Thoracic aorta (tissue), 2 donors: ENCODE results near the gene EEFSEC. TPM values are rescaled to one million over a fixed set of nuclear protein-coding genes. Genes with fewer than 3 reads are reported as not detected.

Experiments
- ATAC-seq: fragments of 150-250 bp; one replicate; pipeline ENCODE4 v1.8.0; 2017; ENCODE audit warnings: low read depth; ENCODE audit not compliant: insufficient number of reproducible peaks, low FRiP score
- DNase-seq: peaks from one replicate; pipeline ENCODE4 v3.0.0-alpha.2; 2020; ENCODE audit warnings: low spot score
- H3K27ac ChIP-seq, 2 donors: fragments of 200-600 bp; sonication (generic); 1 replicate in 1 of 2; 2 replicates in 1 of 2; pipeline ENCODE4 v1.5.1; 2016; ENCODE audit warnings: mild to moderate bottlenecking in 2 of 2, moderate library complexity in 2 of 2
- H3K27me3 ChIP-seq: fragments of 200-600 bp; sonication (generic); replicated peaks from 2 replicates; pipeline ENCODE4 v1.6.0; 2016; ENCODE audit warnings: mild to moderate bottlenecking; ENCODE audit not compliant: insufficient read depth
- H3K36me3 ChIP-seq: fragments of 200-600 bp; sonication (generic); one replicate; pipeline ENCODE4 v1.5.1; 2016
- H3K4me1 ChIP-seq, 2 donors: fragments of 200-600 bp; sonication (generic); 1 replicate in 1 of 2; 2 replicates in 1 of 2; pipeline versions ENCODE4 v1.5.1 to v1.6.0; 2016; ENCODE audit warnings: low read depth in 2 of 2, mild to moderate bottlenecking in 1 of 2; ENCODE audit not compliant: control insufficient read depth in 1 of 2
- H3K4me3 ChIP-seq: fragments of 200-600 bp; sonication (generic); 2 replicates; pipeline ENCODE4 v1.5.1; 2016; ENCODE audit warnings: mild to moderate bottlenecking
- H3K9me3 ChIP-seq: fragments of 200-600 bp; sonication (generic); 2 replicates; pipeline ENCODE4 v1.5.1; 2016
- CTCF ChIP-seq: fragments of 200-600 bp; sonication (generic); IDR thresholded peaks from one replicate; pipeline ENCODE4 v1.5.1; 2019; ENCODE audit warnings: antibody characterized with exemption
- total RNA-seq, 2 donors: library from RNA; depleted of rRNA; stranded (reverse); fragments of >200 nt; gene quantifications; one replicate each; pipeline versions ENCODE4 v1.1.0 to v1.2.3, GENCODE V29; 2016

EEFSEC gene
- total RNA-seq, 2 donors from 2014 or later = 16.1 to 17.5 TPM

- TF ChIP-seq CTCF = no peak
- no peak for ATAC-seq
- Histone ChIP-seq H3K4me3 (no peak overlapping the region), H3K4me1 (no peaks in the 10 kb centered on the region), H3K9me3 (no peaks in the 10 kb centered on the region), H3K27me3 (no peaks in the 10 kb centered on the region), H3K27ac (no peak overlapping the region), H3K36me3 (no peaks in the 10 kb centered on the region)
- DNase-seq = no peak
These were observed 303.8 kb downstream of the EEFSEC start for GRCh38 chr3:128456776-128457715.

GRCh38 chr3:128457937-128458336, 304.7 kb downstream of the EEFSEC start:
- ATAC-seq = no peak
- H3K36me3 ChIP-seq = no peaks in the 10 kb centered on the region
- no peak for TF ChIP-seq CTCF
- no peaks in the 10 kb centered on the region for H3K4me1 ChIP-seq
- DNase-seq = no peak
- H3K27me3 ChIP-seq = no peaks in the 10 kb centered on the region
- H3K27ac ChIP-seq = no peak overlapping the region
- H3K4me3 ChIP-seq = no peak overlapping the region
- no peaks in the 10 kb centered on the region for H3K9me3 ChIP-seq

Other genes with a start within 250 kb of the EEFSEC start
- 10 to 100 TPM; 14.5 TPM for gene KBTBD12, start 238.2 kb upstream of the EEFSEC start, total RNA-seq
- gene SEC61A1, start 101.0 kb upstream of the EEFSEC start, total RNA-seq = 100 to 1,000 TPM; 149 to 182 TPM
- gene RUVBL1, start 29.7 kb upstream of the EEFSEC start, total RNA-seq = 10 to 100 TPM; 14.1 to 18.6 TPM